GM12878 (cell line): ENCODE results near the gene RAB44. TPM values are rescaled to one million over a fixed set of nuclear protein-coding genes. Genes with fewer than 3 reads are reported as not detected.

Experiments used
- ATAC-seq: fragments of 200-7000 bp; cut with Tn5 transposase; 3 replicates; pipeline ENCODE4 v1.9.1; 2020; ENCODE audit warnings: mild to moderate bottlenecking, moderate library complexity
- BruUV-seq: library from RNA; stranded (reverse); fragments of 400-500 nt; replicated peaks from 2 replicates; lab custom pipeline; 2021; lab: Mats Ljungman, UMichigan
- CTCF ChIA-PET: fragments of 300-600 bp; sonication (Branson Sonifier 250); formaldehyde crosslinking; extraction: SDS; loops from one replicate; lab custom pipeline; 2021; ENCODE audit warnings: inconsistent platforms; lab: Yijun Ruan, JAX
- POLR2A ChIA-PET: fragments of 350-600 bp; formaldehyde crosslinking; extraction: SDS; loops from one replicate; lab custom pipeline; 2021; ENCODE audit warnings: inconsistent platforms; lab: Charles Lee
- RAD21 ChIA-PET: fragments of 300-600 bp; sonication (Branson Sonifier 250); formaldehyde crosslinking; loops from one replicate; lab custom pipeline; 2023; ENCODE audit warnings: antibody characterized with exemption; ENCODE audit not compliant: unreplicated experiment; lab: Charles Lee
- SMC1A ChIA-PET: fragments of 300-600 bp; sonication (Branson Sonifier 250); formaldehyde crosslinking; loops from one replicate; lab custom pipeline; 2023; ENCODE audit not compliant: unreplicated experiment, uncharacterized antibody; lab: Charles Lee
- DNase-seq: peaks from one replicate; pipeline ENCODE4 v3.0.0-alpha.2; 2011; ENCODE audit warnings: low read depth, low spot score
- FAIRE-seq: peaks from 3 replicates; lab custom pipeline; 2011; peaks lifted over from hg19 to GRCh38; lab: Jason Lieb, UNC
- H2AFZ ChIP-seq: 2 replicates; pipeline ENCODE4 v1.6.0; 2011; ENCODE audit warnings: low read depth, low read length, control low read depth; ENCODE audit not compliant: control insufficient read depth
- H3K27ac ChIP-seq: 2 replicates; pipeline ENCODE4 v1.5.1; 2011; ENCODE audit warnings: control low read depth; ENCODE audit not compliant: control insufficient read depth, insufficient read depth
- H3K27me3 ChIP-seq, 2 experiments: replicated peaks in 1 of 2; 2 replicates each; pipeline versions ENCODE4 v1.6.0 to v1.6.1; 2011; ENCODE audit warnings: low read length in 1 of 2; ENCODE audit not compliant: control insufficient read depth in 2 of 2, insufficient read depth in 2 of 2
- H3K36me3 ChIP-seq, 2 experiments: 2 replicates each; pipeline ENCODE4 v1.5.1; 2011; ENCODE audit warnings: low read length in 1 of 2; ENCODE audit not compliant: control insufficient read depth in 2 of 2, insufficient read depth in 2 of 2
- H3K4me1 ChIP-seq: 2 replicates; pipeline ENCODE4 v1.6.1; 2011; ENCODE audit warnings: mild to moderate bottlenecking, low read length, moderate library complexity, mixed read lengths; ENCODE audit not compliant: control insufficient read depth, insufficient read depth
- H3K4me2 ChIP-seq: 2 replicates; pipeline ENCODE4 v1.6.0; 2011; ENCODE audit warnings: control low read depth; ENCODE audit not compliant: control insufficient read depth, insufficient read depth
- H3K4me3 ChIP-seq: fragments of 200-600 bp; sonication (generic); 2 replicates; pipeline ENCODE4 v1.5.1; 2016
- H3K79me2 ChIP-seq: 2 replicates; pipeline ENCODE4 v1.6.0; 2011; ENCODE audit warnings: low read length; ENCODE audit not compliant: control insufficient read depth, insufficient read depth
- H3K9ac ChIP-seq: 2 replicates; pipeline ENCODE4 v1.8.0; 2011; ENCODE audit warnings: low read length, control low read depth, mixed read lengths; ENCODE audit not compliant: control insufficient read depth, insufficient read depth
- H3K9me3 ChIP-seq: replicated peaks from 3 replicates; pipeline ENCODE4 v1.5.1; 2011; ENCODE audit warnings: mild to moderate bottlenecking, low read length; ENCODE audit not compliant: control insufficient read depth, insufficient read depth
- H4K20me1 ChIP-seq: 2 replicates; pipeline ENCODE4 v1.6.0; 2011; ENCODE audit not compliant: control insufficient read depth, insufficient read depth
- BACH1 ChIP-seq: fragments of 450-650 bp; IDR thresholded peaks from 2 replicates; pipeline ENCODE4 v1.6.1; 2017; ENCODE audit warnings: mild to moderate bottlenecking, borderline replicate concordance
- CUX1 ChIP-seq: IDR thresholded peaks from 2 replicates; pipeline ENCODE4 v1.6.1; 2012; ENCODE audit warnings: improper control_type of control experiment, low read depth, low read length; ENCODE audit not compliant: insufficient replicate concordance
- DPF2 ChIP-seq: fragments of 450-650 bp; IDR thresholded peaks from 2 replicates; pipeline ENCODE4 v1.6.1; 2017; ENCODE audit warnings: mild to moderate bottlenecking
- MTA3 ChIP-seq: IDR thresholded peaks from 2 replicates; pipeline ENCODE4 v1.6.1; 2012; ENCODE audit warnings: low read length, inconsistent platforms, borderline replicate concordance
- NRF1 ChIP-seq: conservative IDR thresholded peaks from 2 replicates; pipeline ENCODE4 v1.6.1; 2011; ENCODE audit warnings: mild to moderate bottlenecking, low read depth, low read length, improper control_type of control experiment
- POU2F2 ChIP-seq: IDR thresholded peaks from 3 replicates; pipeline ENCODE4 v1.6.1; 2011; ENCODE audit warnings: low read depth, mild to moderate bottlenecking, low read length, borderline replicate concordance
- RFX5 ChIP-seq: IDR thresholded peaks from 2 replicates; pipeline ENCODE4 v1.6.1; 2011; ENCODE audit warnings: low read depth, low read length, improper control_type of control experiment
- SKIL ChIP-seq: fragments of 450-650 bp; IDR thresholded peaks from 2 replicates; pipeline ENCODE4 v1.6.1; 2017; ENCODE audit warnings: mild to moderate bottlenecking, low read depth, inconsistent platforms; ENCODE audit not compliant: poor library complexity, severe bottlenecking
- SMC3 ChIP-seq: IDR thresholded peaks from 2 replicates; pipeline ENCODE4 v1.6.1; 2011; ENCODE audit warnings: low read length, improper control_type of control experiment, borderline replicate concordance
- SPI1 ChIP-seq: IDR thresholded peaks from 2 replicates; pipeline ENCODE4 v1.6.1; 2011; ENCODE audit warnings: low read depth, mild to moderate bottlenecking, low read length, moderate library complexity, borderline replicate concordance; ENCODE audit not compliant: insufficient read depth
- SRF ChIP-seq, 2 experiments: IDR thresholded peaks; 2 replicates each; pipeline ENCODE4 v1.6.1; 2011; ENCODE audit warnings: low read depth in 2 of 2, low read length in 2 of 2, mild to moderate bottlenecking in 1 of 2, moderate library complexity in 1 of 2
- TBL1XR1 ChIP-seq: IDR thresholded peaks from 2 replicates; pipeline ENCODE4 v1.6.1; 2012; ENCODE audit warnings: low read depth, low read length, improper control_type of control experiment
- TCF12 ChIP-seq: IDR thresholded peaks from 2 replicates; pipeline ENCODE4 v1.6.1; 2011; ENCODE audit warnings: low read depth, mild to moderate bottlenecking, low read length
- WGBS: methylation state at CpG from one replicate; pipeline ENCODE4 v1.1.6; 2016; ENCODE audit warnings: low lambda C conversion rate; ENCODE audit not compliant: insufficient replicate concordance, insufficient coverage; ENCODE audit errors: missing lambda C conversion rate; 5-methylcytosine and 5-hydroxymethylcytosine counted together
- in situ Hi-C: fragments of 300-500 bp; cut with MboI; formaldehyde crosslinking; loops from 9 replicates; pipeline ENCODE4 v1.14.3; 2018; ENCODE audit warnings: mixed read lengths
- intact Hi-C: fragments of 100-400 bp; cut with micrococcal nuclease; formaldehyde crosslinking; loops from one replicate; pipeline ENCODE4 v1.14.2; 2022; ENCODE audit not compliant: unreplicated experiment
- polyA plus RNA-seq, 11 experiments: library from polyadenylated mRNA; depleted of rRNA in 4 of 11; unstranded in 6 of 11; stranded (reverse) in 5 of 11; fragments of >200 nt; fragmentation: Nextera tagmentation in 4 of 11; fragmentation: Illumina TruSeq in 1 of 11; extraction: Ambion mirVana in 4 of 11; extraction: Trizol in 1 of 11; gene quantifications; 1 replicate in 1 of 11; 2 replicates in 10 of 11; pipeline versions ENCODE4 v1.2.1 to v1.2.3, GENCODE V29; 2011 to 2016; ENCODE audit warnings: inconsistent platforms in 2 of 11, missing spikeins in 2 of 11, low read depth in 1 of 11
- total RNA-seq, 4 experiments: library from RNA; depleted of rRNA in 3 of 4; stranded (reverse); fragments of >200 nt in 3 of 4; fragmentation: Illumina TruSeq in 1 of 4; extraction: Trizol in 1 of 4; gene quantifications; 2 replicates each; pipeline versions ENCODE4 v1.2.1 to v1.2.3, GENCODE V29; 2013 to 2021
- TF ChIP-seq, protein P1 (sequence below): IDR thresholded peaks from 2 replicates; pipeline ENCODE4 v1.6.1; 2011; ENCODE audit warnings: borderline replicate concordance, low read depth, mild to moderate bottlenecking, moderate library complexity, low read length; ENCODE audit not compliant: insufficient read depth, poor library complexity, severe bottlenecking

RAB44 gene
- total and polyA plus RNA-seq, 10 of the 15 experiments (the other 5 are each of a cell fraction or from before 2014, with no cell fraction given): 0.01 to 0.08 (median 0.05) TPM; not detected in 2

DNA sequence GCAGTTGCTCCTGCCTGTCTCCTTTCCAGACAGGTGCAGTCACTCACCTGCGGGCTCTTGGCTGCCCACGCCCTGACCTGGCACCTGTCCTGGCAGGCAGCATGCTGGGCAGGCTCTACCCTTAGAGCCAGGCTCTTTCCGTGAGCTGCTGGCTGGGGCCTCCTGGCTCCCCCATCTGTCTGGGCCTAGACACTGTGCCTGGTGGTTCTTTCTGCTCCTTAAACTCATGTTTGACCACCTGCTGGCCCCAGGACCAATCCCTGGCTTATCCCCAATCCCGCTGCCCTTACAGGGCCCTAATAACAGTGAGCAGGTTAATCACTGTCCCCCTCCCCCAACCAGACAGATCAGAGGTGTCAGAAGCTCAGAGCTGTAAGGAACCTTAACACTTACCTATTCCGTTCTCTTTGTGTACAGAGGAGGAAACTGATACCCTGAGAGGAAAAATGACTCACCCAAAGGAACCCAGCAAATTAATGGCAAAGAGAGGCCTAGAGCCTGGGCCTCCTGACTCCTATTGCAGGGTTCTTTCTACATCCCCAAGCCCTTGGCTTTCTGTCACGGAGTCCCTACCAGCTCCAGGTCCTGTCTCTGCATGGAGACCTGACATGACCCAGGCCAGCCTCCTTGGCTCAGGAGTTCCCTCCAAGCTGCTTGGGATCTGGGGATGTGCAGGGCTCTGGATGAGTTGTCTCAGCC, 54.7 kb downstream of the RAB44 start:
- no peak overlapping the region for H3K4me3 ChIP-seq
- no peak for DNase-seq
- H3K9me3 ChIP-seq: no peaks in the 10 kb centered on the region; the same call in 1 of the 3 replicates
- H3K36me3 ChIP-seq: peaks cover 0 to 2% of the 10 kb centered on the region in 2 experiments; a peak in 2 of 4 replicates
- peaks cover 17% of the 10 kb centered on the region for H3K79me2 ChIP-seq
- no peaks in the 10 kb centered on the region for H4K20me1 ChIP-seq
- no TSS peak for BruUV-seq
- ChIA-PET POLR2A (interaction anchor here (1.4 to 6.1 kb wide), 3 partner anchors 15 to 71 kb away, joined by 3 to 57 read pairs (median 5); partner anchors contain the start of gene CDKN1A), RAD21 (interaction anchor here (1.3 to 8.6 kb wide), 7 partner anchors 24 to 137 kb away, joined by 4 to 124 read pairs (median 22); partner anchors contain the start of gene CDKN1A), SMC1A (interaction anchor here (0.7 to 9.7 kb wide), 7 partner anchors 12 to 155 kb away, joined by 3 to 120 read pairs (median 4); partner anchors contain the start of gene CDKN1A), CTCF (interaction anchor here (0.9 to 9.5 kb wide), 7 partner anchors 25 to 137 kb away, joined by 3 to 109 read pairs (median 20); partner anchors contain the start of gene CDKN1A)
- H3K27ac ChIP-seq: peak overlapping the region; percentile 80
- in situ Hi-C loops: loop anchor here (5.0 kb wide), 1 partner anchor 130 kb away; no protein-coding TSS in a partner anchor
- no peak for ATAC-seq
- WGBS: 70% methylated on average over 6 of the region's 6 CpGs
- peaks cover 50% of the 10 kb centered on the region for H3K4me1 ChIP-seq
- no peak overlapping the region for H2AFZ ChIP-seq
- H3K27me3 ChIP-seq: no peaks in the 10 kb centered on the region
- intact Hi-C loops: no loop called here
- H3K4me2 ChIP-seq: peak overlapping the region; percentile 99
- no peak for FAIRE-seq
- peak overlapping the region; percentile 50; the same call in 1 of the 2 replicates for H3K9ac ChIP-seq
- TF ChIP-seq TBL1XR1 (no peak), DPF2 (no peak), NRF1 (no peak), POU2F2 (no peak), RFX5 (no peak), MTA3 (no peak), SKIL (no peak), BACH1 (no peak), CUX1 (no peak), SPI1 (no peak), TCF12 (no peak), SRF (IDR thresholded peaks at IDR 0.05; ENCODE audit: low read depth in 2 of 2, low read length in 2 of 2) (no peak), SMC3 (no peak)
- TF ChIP-seq, protein P1, sequence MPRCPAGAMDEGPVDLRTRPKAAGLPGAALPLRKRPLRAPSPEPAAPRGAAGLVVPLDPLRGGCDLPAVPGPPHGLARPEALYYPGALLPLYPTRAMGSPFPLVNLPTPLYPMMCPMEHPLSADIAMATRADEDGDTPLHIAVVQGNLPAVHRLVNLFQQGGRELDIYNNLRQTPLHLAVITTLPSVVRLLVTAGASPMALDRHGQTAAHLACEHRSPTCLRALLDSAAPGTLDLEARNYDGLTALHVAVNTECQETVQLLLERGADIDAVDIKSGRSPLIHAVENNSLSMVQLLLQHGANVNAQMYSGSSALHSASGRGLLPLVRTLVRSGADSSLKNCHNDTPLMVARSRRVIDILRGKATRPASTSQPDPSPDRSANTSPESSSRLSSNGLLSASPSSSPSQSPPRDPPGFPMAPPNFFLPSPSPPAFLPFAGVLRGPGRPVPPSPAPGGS: no peak
